ENCODE measurements around the gene PIEZO1.

DNA sequence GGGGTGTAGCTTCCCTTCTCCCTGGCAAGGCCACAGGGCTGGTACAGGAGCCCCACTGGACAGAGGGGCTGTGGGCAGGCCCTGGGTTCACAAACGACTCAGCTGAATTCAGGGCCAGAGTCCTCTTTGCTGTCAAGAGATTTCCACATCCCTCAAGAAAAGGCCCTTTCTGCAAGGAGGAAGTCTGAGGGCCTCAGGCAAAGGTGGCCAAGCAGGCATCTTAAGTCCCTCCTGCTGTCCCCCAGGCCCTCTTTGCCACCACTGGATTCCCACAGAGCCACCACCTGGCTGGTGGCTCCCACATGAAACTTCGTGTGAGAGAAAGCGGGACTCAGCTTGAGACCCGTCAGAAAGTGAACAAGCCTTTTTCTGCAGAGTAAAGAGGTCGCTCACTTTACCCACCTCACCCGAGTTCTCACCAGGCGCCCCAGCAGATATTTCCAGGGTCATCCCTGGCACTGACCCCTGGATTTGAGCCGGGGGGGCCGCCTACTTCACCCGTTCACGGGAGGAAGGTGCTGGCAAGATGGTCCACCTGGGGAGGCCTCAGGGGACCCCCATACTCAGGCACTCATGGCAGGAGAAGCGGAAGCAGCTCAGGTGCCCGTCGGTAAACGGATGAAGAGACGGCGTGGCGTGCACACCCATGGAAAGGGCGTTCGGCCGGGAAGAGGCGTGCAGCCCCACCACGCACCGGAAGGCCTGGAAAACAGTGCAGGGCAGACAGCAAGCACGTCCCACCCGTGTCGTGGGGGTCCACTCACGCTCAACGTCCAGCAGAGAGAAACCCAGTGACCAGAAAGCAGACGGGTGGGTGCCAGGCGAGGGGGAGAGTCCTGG is 82.4 kb downstream of the PIEZO1 start:
- TF ChIP-seq, protein P1, sequence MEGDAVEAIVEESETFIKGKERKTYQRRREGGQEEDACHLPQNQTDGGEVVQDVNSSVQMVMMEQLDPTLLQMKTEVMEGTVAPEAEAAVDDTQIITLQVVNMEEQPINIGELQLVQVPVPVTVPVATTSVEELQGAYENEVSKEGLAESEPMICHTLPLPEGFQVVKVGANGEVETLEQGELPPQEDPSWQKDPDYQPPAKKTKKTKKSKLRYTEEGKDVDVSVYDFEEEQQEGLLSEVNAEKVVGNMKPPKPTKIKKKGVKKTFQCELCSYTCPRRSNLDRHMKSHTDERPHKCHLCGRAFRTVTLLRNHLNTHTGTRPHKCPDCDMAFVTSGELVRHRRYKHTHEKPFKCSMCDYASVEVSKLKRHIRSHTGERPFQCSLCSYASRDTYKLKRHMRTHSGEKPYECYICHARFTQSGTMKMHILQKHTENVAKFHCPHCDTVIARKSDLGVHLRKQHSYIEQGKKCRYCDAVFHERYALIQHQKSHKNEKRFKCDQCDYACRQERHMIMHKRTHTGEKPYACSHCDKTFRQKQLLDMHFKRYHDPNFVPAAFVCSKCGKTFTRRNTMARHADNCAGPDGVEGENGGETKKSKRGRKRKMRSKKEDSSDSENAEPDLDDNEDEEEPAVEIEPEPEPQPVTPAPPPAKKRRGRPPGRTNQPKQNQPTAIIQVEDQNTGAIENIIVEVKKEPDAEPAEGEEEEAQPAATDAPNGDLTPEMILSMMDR (IDR thresholded peaks at IDR 0.05) = no peak
- TF ChIP-seq, protein P2, sequence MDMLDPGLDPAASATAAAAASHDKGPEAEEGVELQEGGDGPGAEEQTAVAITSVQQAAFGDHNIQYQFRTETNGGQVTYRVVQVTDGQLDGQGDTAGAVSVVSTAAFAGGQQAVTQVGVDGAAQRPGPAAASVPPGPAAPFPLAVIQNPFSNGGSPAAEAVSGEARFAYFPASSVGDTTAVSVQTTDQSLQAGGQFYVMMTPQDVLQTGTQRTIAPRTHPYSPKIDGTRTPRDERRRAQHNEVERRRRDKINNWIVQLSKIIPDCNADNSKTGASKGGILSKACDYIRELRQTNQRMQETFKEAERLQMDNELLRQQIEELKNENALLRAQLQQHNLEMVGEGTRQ (IDR thresholded peaks at IDR 0.05; ENCODE audit: borderline replicate concordance, low read depth, low read length) = no peak

Measured in SK-N-SH (cell line).